ENCODE data around the gene PDK2. TPM values are rescaled to one million over a fixed set of nuclear protein-coding genes. Genes with fewer than 3 reads are reported as not detected.

The PDK2 gene
- total and polyA plus RNA-seq, 3 experiments from 2014 or later = 19.5 to 41.2 (median 22.4) TPM

DNA sequence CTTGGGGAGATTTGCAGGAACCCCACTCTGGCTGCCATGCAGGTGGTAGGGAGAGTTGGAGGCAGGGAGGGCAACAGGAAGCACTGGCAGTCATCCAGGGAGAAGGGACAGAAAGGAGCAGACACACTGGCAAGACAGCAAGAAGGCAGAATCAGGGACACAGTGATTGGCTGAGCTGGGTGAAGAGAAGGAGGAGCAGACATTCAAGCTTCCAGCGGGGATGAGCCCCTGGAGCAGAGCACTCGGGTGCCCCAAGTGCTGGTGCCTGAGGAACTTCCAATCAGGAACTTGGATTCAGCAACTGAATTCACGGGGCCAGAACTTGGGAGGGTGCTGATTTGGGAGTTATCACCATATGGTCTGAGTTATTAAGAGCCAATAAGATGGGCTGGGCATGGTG lies 45.5 kb upstream of the PDK2 start:
- no peaks in the 10 kb centered on the region for H3K36me3 ChIP-seq (ENCODE audit: insufficient read depth, low read length)
- no peaks in the 10 kb centered on the region for H3K27me3 ChIP-seq (ENCODE audit: insufficient read depth, low read length, poor library complexity, severe bottlenecking)
- ChIA-PET POLR2A (no interaction called here), CTCF (no interaction called here)
- H3K27ac Mint-ChIP-seq = no peak overlapping the region
- H3K4me3 ChIP-seq (ENCODE audit: low read length) = no peak overlapping the region
- peak in 1 of 5 donors; percentile 18 for DNase-seq
- no peaks in the 10 kb centered on the region for H3K4me1 ChIP-seq (ENCODE audit: insufficient read depth, low read length)
- no peak overlapping the region for H3K27ac ChIP-seq (ENCODE audit: low read depth, low read length)
- no peaks in the 10 kb centered on the region for H3K9me3 Mint-ChIP-seq
- H3K9me3 ChIP-seq (ENCODE audit: low read length) = no peaks in the 10 kb centered on the region
- peaks cover 8 to 12% of the 10 kb centered on the region in 2 donors for H3K27me3 Mint-ChIP-seq
- H3K36me3 Mint-ChIP-seq = peaks cover 0 to 2% (median 0%) of the 10 kb centered on the region in 3 donors
- no peak overlapping the region for H3K4me3 Mint-ChIP-seq
- H3K4me1 Mint-ChIP-seq = peaks cover 0 to 9% (median 3%) of the 10 kb centered on the region in 3 donors

DNA sequence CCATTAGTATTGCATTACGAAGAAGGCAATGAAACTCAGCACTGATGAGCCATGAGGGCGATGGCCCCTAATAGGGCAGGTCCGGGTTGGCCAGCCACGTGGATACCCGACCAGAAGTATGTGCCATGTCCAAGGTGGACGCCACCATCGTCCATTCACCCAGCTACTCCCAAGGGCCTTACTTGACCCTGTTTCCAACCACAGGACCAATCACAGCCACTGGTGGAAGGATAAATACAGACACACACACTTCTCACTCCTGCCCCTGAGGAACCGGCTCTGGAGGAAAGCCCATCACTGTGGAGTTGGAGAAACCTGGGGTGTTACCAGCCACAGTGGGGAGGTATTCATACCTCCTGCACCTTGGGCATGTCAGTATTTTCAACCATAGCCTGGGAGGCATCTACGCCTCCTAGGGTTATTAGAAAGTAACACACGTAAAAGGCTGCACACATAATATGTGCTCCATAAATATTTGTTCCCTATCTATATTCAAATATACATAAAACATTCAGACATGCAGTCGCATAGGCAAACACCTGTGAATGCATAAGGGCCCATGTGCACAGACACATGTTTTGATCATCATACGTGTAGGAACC lies 44.6 kb upstream of the PDK2 start:
- H3K4me1 ChIP-seq (ENCODE audit: insufficient read depth, low read length) = no peaks in the 10 kb centered on the region
- no peaks in the 10 kb centered on the region for H3K9me3 Mint-ChIP-seq
- H3K9me3 ChIP-seq (ENCODE audit: low read length) = no peaks in the 10 kb centered on the region
- H3K4me1 Mint-ChIP-seq = peaks cover 4 to 15% (median 8%) of the 10 kb centered on the region in 3 donors
- H3K27me3 ChIP-seq (ENCODE audit: insufficient read depth, low read length, poor library complexity, severe bottlenecking) = no peaks in the 10 kb centered on the region
- H3K4me3 ChIP-seq (ENCODE audit: low read length) = no peak overlapping the region
- H3K27me3 Mint-ChIP-seq = peaks cover 8 to 9% of the 10 kb centered on the region in 2 donors
- ChIA-PET CTCF (no interaction called here), POLR2A (no interaction called here)
- peak overlapping the region in 1 of 7 donors; percentile 16 for H3K4me3 Mint-ChIP-seq
- peak in 1 of 5 donors; percentile 37 for DNase-seq
- no peak overlapping the region for H3K27ac ChIP-seq (ENCODE audit: low read depth, low read length)
- H3K36me3 Mint-ChIP-seq = peaks cover 0 to 6% (median 0%) of the 10 kb centered on the region in 3 donors
- no peak overlapping the region for H3K27ac Mint-ChIP-seq
- no peaks in the 10 kb centered on the region for H3K36me3 ChIP-seq (ENCODE audit: insufficient read depth, low read length)

DNA sequence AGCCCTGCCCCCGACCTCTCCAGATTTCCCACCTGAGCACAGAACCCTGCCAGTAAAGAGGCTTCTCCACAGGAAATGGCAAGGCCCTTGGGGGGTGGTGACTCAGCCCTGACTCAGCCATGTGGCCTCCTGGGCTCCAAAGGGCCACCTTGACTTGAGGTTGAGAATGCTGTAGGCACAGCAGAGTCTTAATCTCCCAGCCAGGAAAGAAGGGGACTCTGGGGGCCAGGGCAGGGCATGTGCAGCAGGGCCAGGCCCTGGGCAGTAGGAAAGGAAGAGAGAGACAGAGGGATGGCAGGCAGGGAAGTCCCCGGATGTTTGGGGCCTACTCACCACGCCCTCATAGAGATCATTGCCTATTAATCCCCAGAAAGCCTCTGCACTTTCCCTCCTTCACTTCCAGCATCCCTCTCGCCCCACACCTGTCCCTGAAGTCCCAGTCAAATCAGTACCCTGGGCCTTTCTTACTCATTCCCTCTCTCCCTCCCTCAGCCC lies 44.0 kb upstream of the PDK2 start:
- Mint-ChIP-seq H3K4me3 (peak overlapping the region in 1 of 7 donors; percentile 18), H3K4me1 (peaks cover 4 to 15% (median 8%) of the 10 kb centered on the region in 3 donors), H3K36me3 (peaks cover 0 to 7% (median 0%) of the 10 kb centered on the region in 3 donors), H3K9me3 (no peaks in the 10 kb centered on the region), H3K27ac (peak overlapping the region in 3 of 8 donors; percentile 14 to 68 (median 42)), H3K27me3 (peaks cover 7 to 9% of the 10 kb centered on the region in 2 donors)
- ChIA-PET CTCF (no interaction called here), POLR2A (no interaction called here)
- Histone ChIP-seq H3K36me3 (ENCODE audit: insufficient read depth, low read length) (no peaks in the 10 kb centered on the region), H3K4me1 (ENCODE audit: insufficient read depth, low read length) (no peaks in the 10 kb centered on the region), H3K27me3 (ENCODE audit: insufficient read depth, low read length, poor library complexity, severe bottlenecking) (no peaks in the 10 kb centered on the region), H3K4me3 (ENCODE audit: low read length) (no peak overlapping the region), H3K27ac (ENCODE audit: low read depth, low read length) (no peak overlapping the region), H3K9me3 (ENCODE audit: low read length) (no peaks in the 10 kb centered on the region)
- DNase-seq = peak in 1 of 5 donors; percentile 43

DNA sequence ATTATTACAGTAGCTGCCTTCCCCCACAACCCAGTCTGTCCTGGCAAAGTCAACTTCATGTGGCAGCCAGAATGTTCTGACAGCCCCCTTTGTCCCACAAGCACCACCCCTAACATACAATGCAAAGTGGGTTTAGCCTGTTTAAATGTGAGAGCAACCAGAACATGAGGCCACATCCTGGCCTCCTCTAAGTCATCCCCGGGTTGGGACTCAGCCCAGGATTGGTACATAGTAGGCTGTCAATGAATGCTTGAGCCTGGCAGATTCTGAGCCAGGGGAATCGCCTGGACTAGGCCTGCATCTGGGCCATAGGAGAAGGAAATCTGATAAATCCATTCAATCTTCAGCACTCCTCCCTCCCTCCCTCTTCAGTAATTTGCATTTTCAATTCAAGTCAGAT lies 43.5 kb upstream of the PDK2 start:
- peak overlapping the region in 2 of 8 donors; percentile 14 to 68 for H3K27ac Mint-ChIP-seq

DNA sequence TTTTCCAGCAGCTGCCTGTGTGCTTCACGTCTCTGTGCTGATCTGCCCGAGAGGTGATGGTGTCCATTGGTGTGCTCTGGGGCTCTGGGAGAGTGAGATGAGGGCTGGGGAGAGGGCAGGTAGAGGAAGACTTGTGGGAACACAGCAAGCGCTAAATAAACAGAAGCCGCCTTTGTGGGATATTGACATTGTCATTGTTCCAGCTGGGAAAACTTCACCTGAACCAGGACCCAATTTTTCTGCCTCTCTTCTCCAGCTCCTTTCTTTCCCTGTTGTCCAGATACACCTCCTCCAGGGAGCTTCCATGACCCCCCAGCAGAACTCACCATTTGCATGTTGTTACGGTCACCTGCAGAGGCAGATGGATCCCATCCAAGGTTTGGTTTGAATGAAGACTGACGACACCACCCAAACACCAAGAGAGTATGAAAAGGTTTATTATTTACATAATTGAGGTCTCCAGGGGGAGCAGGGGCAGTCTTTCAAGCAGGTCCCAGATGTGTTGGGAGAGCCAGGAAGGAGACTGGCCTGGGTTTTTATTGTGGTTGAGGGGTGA lies 42.8 kb upstream of the PDK2 start:
- H3K9me3 Mint-ChIP-seq = no peaks in the 10 kb centered on the region
- H3K4me3 Mint-ChIP-seq = peak overlapping the region in 1 of 7 donors; percentile 52
- peaks cover 1 to 7% of the 10 kb centered on the region in 2 donors for H3K27me3 Mint-ChIP-seq
- ChIA-PET POLR2A (no interaction called here), CTCF (no interaction called here)
- H3K4me1 ChIP-seq (ENCODE audit: insufficient read depth, low read length) = peaks cover 9% of the 10 kb centered on the region
- no peak overlapping the region for H3K27ac ChIP-seq (ENCODE audit: low read depth, low read length)
- peak in 1 of 5 donors; percentile 8 for DNase-seq
- no peak overlapping the region for H3K27ac Mint-ChIP-seq
- H3K36me3 Mint-ChIP-seq = peaks cover 0 to 11% (median 0%) of the 10 kb centered on the region in 3 donors
- H3K4me3 ChIP-seq (ENCODE audit: low read length) = no peak overlapping the region
- no peaks in the 10 kb centered on the region for H3K36me3 ChIP-seq (ENCODE audit: insufficient read depth, low read length)
- peaks cover 13 to 25% (median 14%) of the 10 kb centered on the region in 3 donors for H3K4me1 Mint-ChIP-seq
- H3K9me3 ChIP-seq (ENCODE audit: low read length) = no peaks in the 10 kb centered on the region
- no peaks in the 10 kb centered on the region for H3K27me3 ChIP-seq (ENCODE audit: insufficient read depth, low read length, poor library complexity, severe bottlenecking)

More for the DNA sequence above, 43.5 kb upstream of the PDK2 start:
- H3K27me3 ChIP-seq (ENCODE audit: insufficient read depth, low read length, poor library complexity, severe bottlenecking) = no peaks in the 10 kb centered on the region
- peak overlapping the region in 1 of 7 donors; percentile 32 for H3K4me3 Mint-ChIP-seq
- peak in 1 of 5 donors; percentile 17 for DNase-seq
- peaks cover 6 to 18% (median 10%) of the 10 kb centered on the region in 3 donors for H3K4me1 Mint-ChIP-seq
- no peaks in the 10 kb centered on the region for H3K9me3 ChIP-seq (ENCODE audit: low read length)
- H3K27me3 Mint-ChIP-seq = peaks cover 7 to 8% of the 10 kb centered on the region in 2 donors
- H3K4me3 ChIP-seq (ENCODE audit: low read length) = no peak overlapping the region
- H3K36me3 Mint-ChIP-seq = peaks cover 0 to 10% (median 0%) of the 10 kb centered on the region in 3 donors
- POLR2A ChIA-PET = no interaction called here
- H3K36me3 ChIP-seq (ENCODE audit: insufficient read depth, low read length) = no peaks in the 10 kb centered on the region
- no peaks in the 10 kb centered on the region for H3K9me3 Mint-ChIP-seq
- no peak overlapping the region for H3K27ac ChIP-seq (ENCODE audit: low read depth, low read length)
- H3K4me1 ChIP-seq (ENCODE audit: insufficient read depth, low read length) = peaks cover 1% of the 10 kb centered on the region
- CTCF ChIA-PET = no interaction called here

DNA sequence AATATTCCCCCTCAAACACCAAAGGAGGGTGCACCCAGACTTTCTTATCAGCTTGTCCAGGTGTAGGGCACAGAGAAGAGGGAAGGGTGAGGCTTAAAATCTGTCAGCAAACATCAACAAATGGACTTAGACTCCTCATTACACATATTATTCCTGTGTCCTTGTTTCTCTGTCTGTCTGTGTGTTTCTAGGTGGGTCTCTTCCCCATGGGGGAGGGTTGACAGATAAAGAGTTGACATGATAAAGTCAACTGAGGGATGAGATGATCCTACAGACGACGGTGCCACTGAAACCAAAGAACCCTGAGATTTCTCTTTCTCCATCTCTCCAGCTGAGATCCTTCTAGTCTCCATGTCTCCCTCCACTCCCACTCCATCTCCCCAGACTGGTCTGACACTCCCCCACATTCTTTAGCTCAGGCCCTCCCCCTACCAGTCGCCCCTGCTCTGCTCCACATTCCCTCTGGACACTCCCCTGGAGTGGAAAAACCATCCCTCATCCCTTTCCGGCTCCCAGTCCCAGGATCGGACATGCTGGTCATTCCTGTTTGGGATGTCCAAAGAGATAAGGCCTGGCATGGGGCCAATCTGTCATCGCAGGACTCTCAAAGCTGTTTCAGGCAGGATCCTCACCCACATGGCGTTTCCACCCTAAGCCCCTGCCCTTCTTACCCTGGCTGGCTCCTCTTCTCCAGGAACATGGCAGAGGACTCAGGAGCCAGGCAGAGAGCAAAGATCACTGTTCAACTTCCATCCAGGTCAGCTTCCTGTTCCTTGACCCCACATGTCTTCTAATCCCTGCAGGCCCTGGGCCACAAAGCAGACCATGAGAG lies 42.1 kb upstream of the PDK2 start:
- H3K27ac Mint-ChIP-seq = peak overlapping the region in 1 of 8 donors; percentile 74
- ChIA-PET CTCF (interaction anchor here (6.0 kb wide), 1 partner anchor 34 kb away, joined by 19 read pairs; no protein-coding TSS in a partner anchor), POLR2A (no interaction called here)

DNA sequence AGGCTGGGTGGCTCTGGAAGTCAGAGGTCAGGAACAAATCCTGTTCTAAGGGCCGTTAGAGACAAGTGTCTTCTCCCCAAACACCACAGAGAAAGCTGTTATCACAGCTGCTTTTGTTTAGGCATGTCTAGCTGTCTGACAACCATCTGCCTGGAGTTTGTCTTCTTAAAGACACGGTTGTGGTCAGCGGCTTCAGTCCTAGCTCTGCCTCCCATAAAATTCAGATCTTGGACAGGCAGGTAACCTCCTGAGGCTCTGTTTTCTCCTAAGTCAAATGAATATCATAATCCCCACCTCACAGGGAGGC lies 41.5 kb upstream of the PDK2 start:
- Mint-ChIP-seq H3K27ac (peak overlapping the region in 1 of 8 donors; percentile 74), H3K4me1 (peaks cover 21 to 35% (median 25%) of the 10 kb centered on the region in 3 donors), H3K4me3 (peak overlapping the region in 4 of 7 donors; percentile 12 to 87 (median 43)), H3K27me3 (peaks cover 0 to 5% of the 10 kb centered on the region in 2 donors), H3K36me3 (peaks cover 0 to 11% (median 0%) of the 10 kb centered on the region in 3 donors), H3K9me3 (no peaks in the 10 kb centered on the region)
- Histone ChIP-seq H3K4me3 (ENCODE audit: low read length) (no peak overlapping the region), H3K27ac (ENCODE audit: low read depth, low read length) (no peak overlapping the region), H3K27me3 (ENCODE audit: insufficient read depth, low read length, poor library complexity, severe bottlenecking) (no peaks in the 10 kb centered on the region), H3K36me3 (ENCODE audit: insufficient read depth, low read length) (no peaks in the 10 kb centered on the region), H3K9me3 (ENCODE audit: low read length) (no peaks in the 10 kb centered on the region), H3K4me1 (ENCODE audit: insufficient read depth, low read length) (peaks cover 10% of the 10 kb centered on the region)
- POLR2A ChIA-PET = no interaction called here
- no peak for DNase-seq
- CTCF ChIA-PET = interaction anchor here (6.0 kb wide), 1 partner anchor 34 kb away, joined by 19 read pairs; no protein-coding TSS in a partner anchor

More for the DNA sequence above, 42.1 kb upstream of the PDK2 start:
- Mint-ChIP-seq H3K4me3 (peak overlapping the region in 3 of 7 donors; percentile 40 to 52 (median 43)), H3K36me3 (peaks cover 0 to 11% (median 0%) of the 10 kb centered on the region in 3 donors), H3K27me3 (peaks cover 0 to 7% of the 10 kb centered on the region in 2 donors), H3K9me3 (no peaks in the 10 kb centered on the region), H3K4me1 (peaks cover 19 to 31% (median 21%) of the 10 kb centered on the region in 3 donors)
- no peak overlapping the region for H3K27ac ChIP-seq (ENCODE audit: low read depth, low read length)
- H3K4me1 ChIP-seq (ENCODE audit: insufficient read depth, low read length) = peaks cover 10% of the 10 kb centered on the region
- H3K27me3 ChIP-seq (ENCODE audit: insufficient read depth, low read length, poor library complexity, severe bottlenecking) = no peaks in the 10 kb centered on the region
- DNase-seq = peak in 1 of 5 donors; percentile 12
- no peak overlapping the region for H3K4me3 ChIP-seq (ENCODE audit: low read length)
- no peaks in the 10 kb centered on the region for H3K36me3 ChIP-seq (ENCODE audit: insufficient read depth, low read length)
- no peaks in the 10 kb centered on the region for H3K9me3 ChIP-seq (ENCODE audit: low read length)
